IPS DF 19.7 (cell line): ENCODE measurements around the gene ATP11A.
"Not testable (repeated sequence)": the region's sequence is repeated elsewhere in the genome, so short reads cannot be mapped to it uniquely, and the experiment has no call there.

Source experiments
- DNase-seq: peaks from one replicate; pipeline ENCODE4 v3.0.0-alpha.2; 2013; ENCODE audit warnings: low read depth, low spot score

The ATP11A gene

GRCh38 chr13:112774829-112775565 lies 85.2 kb downstream of the ATP11A start:
- no peak for DNase-seq

- DNase-seq = no peak
Measured at GRCh38 chr13:112775791-112776279, 86.0 kb downstream of the ATP11A start.

DNA sequence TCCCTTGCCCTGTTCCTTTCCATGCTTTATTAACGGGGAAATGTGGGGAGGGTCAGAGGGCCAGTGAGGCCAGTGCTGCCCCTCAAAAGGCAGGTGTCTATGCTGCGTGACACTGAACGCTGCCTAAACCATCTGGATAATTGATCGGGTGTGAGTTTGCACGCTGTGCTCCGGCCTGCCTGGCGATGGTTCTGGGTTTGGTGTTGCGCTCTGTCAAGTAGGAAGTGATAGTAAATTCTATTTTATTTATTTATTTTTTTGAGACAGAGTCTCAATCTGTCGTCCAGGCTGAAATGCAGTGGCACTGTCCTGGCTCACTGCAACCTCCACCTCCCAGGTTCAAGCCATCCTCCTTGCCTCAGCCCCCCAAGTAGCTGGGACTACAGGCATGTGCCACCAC lies 86.5 kb downstream of the ATP11A start:
- no peak for DNase-seq

DNA sequence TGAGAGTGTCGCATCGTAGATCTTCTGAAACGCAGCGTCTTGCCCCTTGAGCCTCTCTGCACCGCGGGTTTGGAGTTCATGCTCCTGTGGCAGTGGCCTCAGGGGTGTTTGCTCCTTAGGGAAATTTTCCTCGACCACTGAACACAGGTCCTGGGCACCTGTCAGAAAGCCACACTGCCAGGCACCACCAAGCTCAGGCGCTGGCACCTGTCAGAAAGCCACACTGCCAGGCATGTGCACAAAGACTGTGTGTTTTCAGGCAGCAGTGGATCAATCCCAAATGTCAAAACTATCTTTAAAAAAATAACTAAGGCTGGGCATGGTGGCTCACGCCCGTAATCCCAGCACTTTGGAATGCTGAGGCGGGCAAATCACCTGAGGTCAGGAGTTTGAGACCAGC lies 87.1 kb downstream of the ATP11A start:
- DNase-seq = no peak

DNA sequence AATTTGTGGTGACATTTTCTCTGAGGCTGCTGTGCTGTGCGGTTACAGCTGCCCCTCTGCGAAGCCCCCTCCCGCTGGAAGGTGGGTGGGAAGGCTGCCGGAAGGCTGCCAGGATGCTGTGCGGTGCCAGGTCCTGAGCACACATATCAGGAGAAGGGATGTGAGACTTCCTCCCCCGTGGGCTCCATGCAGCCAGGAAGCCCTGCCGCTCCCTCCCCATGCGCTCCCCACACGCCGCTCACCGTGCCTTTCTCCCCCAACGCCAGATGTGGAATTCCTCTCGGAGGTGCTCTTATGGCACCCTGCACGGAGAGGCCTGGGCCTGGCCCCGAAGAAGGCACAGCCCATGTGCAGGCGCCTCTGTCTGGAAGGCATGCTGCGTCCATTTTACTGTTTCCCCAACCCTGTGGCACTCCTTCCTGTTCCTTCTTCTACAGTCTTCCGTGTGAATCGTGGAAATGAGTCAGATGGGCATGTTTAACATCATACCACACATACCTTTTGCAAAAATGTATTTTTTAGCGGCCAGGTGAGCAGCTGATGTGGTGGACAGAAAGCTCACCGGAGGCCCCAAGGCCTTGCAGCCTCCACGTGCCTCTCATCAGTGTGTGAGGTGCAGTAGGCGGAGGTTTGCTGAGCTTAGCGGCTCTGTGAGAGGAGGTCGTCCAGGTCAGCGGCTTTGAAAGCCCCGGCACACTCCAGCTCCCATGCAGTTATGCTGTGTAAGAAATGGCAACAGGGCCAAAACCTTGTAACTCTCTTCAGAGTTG lies 88.0 kb downstream of the ATP11A start:
- no peak for DNase-seq

DNA sequence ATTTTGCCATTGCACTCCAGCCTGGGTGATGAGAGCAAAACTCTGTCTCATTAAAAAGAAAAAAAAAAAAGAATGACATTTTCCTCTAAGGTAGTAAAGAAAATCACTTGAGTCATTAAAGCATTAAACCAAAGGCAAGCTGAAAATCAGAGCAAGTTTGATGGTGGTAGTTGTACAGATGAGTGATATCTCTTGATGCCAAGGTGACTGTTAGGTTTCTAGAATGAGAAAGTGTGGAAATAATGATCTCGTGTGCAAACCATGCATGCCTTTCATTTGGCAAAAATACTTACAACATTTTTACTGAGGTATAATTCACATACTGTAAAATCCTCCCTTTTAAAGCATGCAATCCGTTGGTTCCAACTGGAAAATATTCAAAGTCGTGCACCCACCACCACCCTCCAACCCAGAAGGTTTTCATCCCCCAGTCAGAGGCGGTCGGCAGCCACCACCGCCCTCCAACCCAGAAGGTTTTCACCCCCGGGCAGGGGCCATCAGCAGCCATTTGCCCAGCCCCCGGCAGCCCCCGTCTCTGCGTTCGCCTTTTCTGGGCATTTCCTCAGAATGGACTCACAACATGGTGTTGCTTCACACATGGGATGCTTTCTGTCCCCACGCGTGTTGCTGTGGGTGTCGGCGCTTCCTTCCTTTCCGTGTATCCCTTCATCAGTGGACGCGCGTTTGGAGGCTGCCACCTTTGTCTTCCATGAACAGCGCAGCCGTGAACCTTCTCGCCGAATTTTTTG lies 90.2 kb downstream of the ATP11A start:
- DNase-seq = no peak

- DNase-seq = no peak
Measured at GRCh38 chr13:112781287-112781686, 91.4 kb downstream of the ATP11A start.

- DNase-seq = no peak
Measured at GRCh38 chr13:112781881-112782361, 92.1 kb downstream of the ATP11A start.

DNA sequence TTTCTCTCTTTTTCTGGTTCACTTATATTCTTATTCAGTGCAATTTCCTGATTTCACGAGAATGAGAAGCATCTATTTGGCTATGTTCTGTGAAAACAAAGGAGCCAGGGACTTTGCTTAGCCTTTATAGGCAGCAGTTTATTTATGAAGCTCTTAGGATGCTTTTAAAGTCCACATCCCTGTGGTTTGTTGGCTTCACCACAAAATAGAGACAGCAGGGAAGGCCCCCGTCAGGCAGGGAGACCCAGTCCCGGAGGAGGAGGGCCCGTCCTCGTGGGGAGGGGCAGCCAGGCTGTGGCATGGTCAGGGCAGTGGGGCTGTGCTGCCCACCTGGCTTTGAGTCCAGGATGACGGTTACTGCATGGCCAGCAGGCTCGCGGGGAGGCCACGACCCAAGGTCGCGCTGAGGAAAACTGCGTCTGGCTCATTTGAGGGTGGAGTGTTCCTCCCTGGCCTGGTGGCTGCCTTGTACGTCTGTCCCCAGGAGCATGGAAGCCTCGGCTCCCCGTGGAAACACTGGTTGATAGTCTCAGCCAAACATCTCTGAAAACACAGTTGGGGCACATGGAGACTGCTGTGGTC lies 92.7 kb downstream of the ATP11A start:
- no peak for DNase-seq

GRCh38 chr13:112783135-112783977 lies 93.5 kb downstream of the ATP11A start:
- no peak for DNase-seq

DNA sequence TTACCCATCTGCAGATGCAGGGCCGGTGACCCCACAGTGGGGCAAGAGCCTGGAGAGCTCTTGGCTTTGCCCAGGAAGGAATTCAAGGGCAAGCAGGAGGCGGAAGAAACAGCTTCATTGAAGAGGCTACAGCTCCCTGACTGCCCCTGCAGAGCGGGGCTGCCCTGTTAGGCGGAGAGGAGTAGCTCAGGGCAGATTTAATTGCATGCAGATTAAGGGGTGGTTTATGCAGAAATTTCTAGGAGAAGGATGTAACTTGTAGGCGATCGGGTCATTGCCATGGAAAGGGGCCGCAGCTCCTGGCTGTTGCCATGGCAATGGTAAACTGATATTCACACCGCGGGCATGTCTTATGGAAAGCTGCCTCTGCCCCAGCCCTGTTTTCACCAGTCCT lies 94.1 kb downstream of the ATP11A start:
- no peak for DNase-seq

- DNase-seq = no peak
Measured at GRCh38 chr13:112784811-112785482, 95.1 kb downstream of the ATP11A start.

DNA sequence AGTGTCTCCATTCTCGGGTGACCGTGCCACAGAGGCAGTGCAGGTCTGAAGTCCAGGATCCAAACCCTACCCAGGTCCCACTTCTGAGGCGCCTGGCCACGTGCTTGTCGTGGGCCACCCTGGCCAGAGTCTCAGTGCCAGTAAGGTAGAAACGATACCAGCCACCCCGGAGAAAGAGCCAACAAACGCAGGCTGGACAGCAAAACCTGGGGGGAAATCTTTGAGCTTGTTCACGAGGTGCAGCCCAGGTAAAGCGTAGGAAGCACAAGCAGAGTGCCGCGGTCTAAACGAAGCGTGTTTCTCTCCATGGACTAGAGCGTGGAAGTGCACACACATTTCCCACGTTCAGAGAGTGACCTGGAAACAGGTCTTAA lies 95.6 kb downstream of the ATP11A start:
- DNase-seq = no peak

DNA sequence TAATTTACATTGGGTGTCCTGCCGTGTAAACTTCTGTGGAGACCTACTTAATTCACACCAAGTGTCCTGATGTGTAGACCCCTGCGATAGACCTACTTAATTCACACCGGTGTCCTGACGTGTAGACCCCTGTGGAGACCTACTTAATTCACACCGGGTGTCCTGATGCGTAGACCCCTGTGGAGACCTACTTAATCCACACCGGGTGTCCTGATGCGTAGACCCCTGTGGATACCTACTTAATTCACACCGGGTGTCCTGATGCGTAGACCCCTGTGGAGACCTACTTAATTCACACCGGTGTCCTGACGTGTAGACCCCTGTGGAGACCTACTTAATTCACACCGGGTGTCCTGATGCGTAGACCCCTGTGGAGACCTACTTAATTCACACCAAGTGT lies 97.0 kb downstream of the ATP11A start:
- not testable (repeated sequence) for DNase-seq

- DNase-seq = no peak
Measured at GRCh38 chr13:112790735-112791641, 101.2 kb downstream of the ATP11A start.

- DNase-seq = no peak
Measured at GRCh38 chr13:112791663-112792440, 102.0 kb downstream of the ATP11A start.

GRCh38 chr13:112792511-112792910 lies 102.7 kb downstream of the ATP11A start:
- DNase-seq = no peak
